B cell (primary cell): Measurements from ENCODE around the gene DCAF6. TPM values are rescaled to one million over a fixed set of nuclear protein-coding genes. Genes with fewer than 3 reads are reported as not detected.

Experiments used
- ATAC-seq: fragments of 200-7000 bp; cut with Tn5 transposase; one replicate; pipeline ENCODE4 v1.10.0; 2021; ENCODE audit warnings: low read depth, mild to moderate bottlenecking, moderate number of reproducible peaks, moderate library complexity
- CTCF ChIA-PET: fragments of 350-600 bp; sonication (Branson Sonifier 250); formaldehyde crosslinking; loops from one replicate; lab custom pipeline; 2021; ENCODE audit warnings: antibody characterized with exemption, inconsistent platforms; lab: Charles Lee
- POLR2A ChIA-PET: fragments of 350-600 bp; sonication (Branson Sonifier 250); formaldehyde crosslinking; loops from one replicate; lab custom pipeline; 2021; ENCODE audit warnings: antibody characterized with exemption; lab: Charles Lee
- DNase-seq: peaks from one replicate; pipeline ENCODE4 v3.0.0; 2013
- H2AFZ ChIP-seq: 2 replicates; pipeline ENCODE4 v1.6.1; 2012; ENCODE audit warnings: mild to moderate bottlenecking, low read depth, low read length; ENCODE audit not compliant: insufficient read depth, poor library complexity, severe bottlenecking
- H3K27ac ChIP-seq, 2 donors: 1 replicate in 1 of 2; 2 replicates in 1 of 2; pipeline ENCODE4 v1.5.1; 2012 to 2013; ENCODE audit warnings: low read length in 2 of 2, mild to moderate bottlenecking in 2 of 2, moderate library complexity in 1 of 2
- H3K27me3 ChIP-seq, 4 experiments: fragments of 200-600 bp in 1 of 4; sonication (generic) in 1 of 4; replicated peaks in 1 of 4; 1 replicate in 2 of 4; 2 replicates in 2 of 4; pipeline versions ENCODE4 v1.6.1 to v1.7.0; 2013 to 2016; ENCODE audit warnings: low read length in 3 of 4, mild to moderate bottlenecking in 2 of 4, mixed read lengths in 1 of 4, moderate library complexity in 1 of 4; ENCODE audit not compliant: insufficient read depth in 4 of 4, control insufficient read depth in 3 of 4; ENCODE audit errors: control extremely low read depth in 1 of 4
- H3K36me3 ChIP-seq, 2 experiments: replicated peaks in 1 of 2; 1 replicate in 1 of 2; 2 replicates in 1 of 2; pipeline versions ENCODE4 v1.6.1 to v1.7.1; 2013; ENCODE audit warnings: low read length in 1 of 2; ENCODE audit not compliant: insufficient read depth in 2 of 2, control insufficient read depth in 1 of 2; ENCODE audit errors: control extremely low read depth in 1 of 2, extremely low read depth in 1 of 2
- H3K4me1 ChIP-seq, 2 donors: fragments of 200-600 bp in 1 of 2; sonication (generic) in 1 of 2; 1 replicate in 1 of 2; 2 replicates in 1 of 2; pipeline versions ENCODE4 v1.5.1 to v1.6.1; 2013 to 2017; ENCODE audit warnings: low read length in 2 of 2; ENCODE audit not compliant: control insufficient read depth in 2 of 2, insufficient read depth in 2 of 2
- H3K4me2 ChIP-seq: replicated peaks from 2 replicates; pipeline ENCODE3; 2012; ENCODE audit warnings: mild to moderate bottlenecking, low read depth, low read length; ENCODE audit not compliant: poor library complexity, severe bottlenecking
- H3K4me3 ChIP-seq, 5 experiments: fragments of 200-600 bp in 1 of 5; sonication (generic) in 1 of 5; 1 replicate in 3 of 5; 2 replicates in 2 of 5; pipeline versions ENCODE4 v1.5.1 to v1.7.0; 2011 to 2016; ENCODE audit warnings: low read length in 4 of 5, mild to moderate bottlenecking in 4 of 5, low read depth in 2 of 5, control low read depth in 1 of 5, moderate library complexity in 1 of 5; ENCODE audit not compliant: insufficient read depth in 1 of 5; ENCODE audit errors: control extremely low read depth in 1 of 5, extremely low read depth in 1 of 5
- H3K79me2 ChIP-seq: fragments of 200-600 bp; sonication (generic); one replicate; pipeline ENCODE4 v1.6.0; 2016; ENCODE audit warnings: low read length; ENCODE audit not compliant: control insufficient read depth, insufficient read depth
- H3K9ac ChIP-seq: fragments of 200-600 bp; sonication (generic); 2 replicates; pipeline ENCODE4 v1.6.1; 2017; ENCODE audit warnings: mild to moderate bottlenecking, low read length, moderate library complexity
- H3K9me3 ChIP-seq, 3 donors: one replicate each; pipeline versions ENCODE4 v1.6.1 to v1.7.1; 2013; ENCODE audit warnings: low read length in 2 of 3; ENCODE audit not compliant: control insufficient read depth in 2 of 3, insufficient read depth in 1 of 3; ENCODE audit errors: control extremely low read depth in 1 of 3
- H4K20me1 ChIP-seq: 2 replicates; pipeline ENCODE4 v1.6.0; 2012; ENCODE audit warnings: mild to moderate bottlenecking, low read length; ENCODE audit not compliant: insufficient read depth, control insufficient read depth, poor library complexity, severe bottlenecking
- H3K27ac Mint-ChIP-seq: one replicate; pipeline ENCODE4 v1.8.0; 2021; ENCODE audit warnings: mixed read lengths
- H3K27me3 Mint-ChIP-seq: one replicate; pipeline ENCODE4 v1.8.0; 2021; ENCODE audit warnings: mixed read lengths
- H3K4me1 Mint-ChIP-seq: one replicate; pipeline ENCODE4 v1.8.0; 2021; ENCODE audit warnings: mixed read lengths
- H3K4me3 Mint-ChIP-seq: one replicate; pipeline ENCODE4 v1.8.0; 2021; ENCODE audit warnings: mixed read lengths
- H3K9me3 Mint-ChIP-seq: one replicate; pipeline ENCODE4 v1.8.0; 2022; ENCODE audit warnings: mixed read lengths; ENCODE audit not compliant: insufficient read depth
- EZH2 ChIP-seq: IDR thresholded peaks from 2 replicates; pipeline ENCODE4 v1.6.1; 2012; ENCODE audit warnings: borderline replicate concordance, low read depth, mild to moderate bottlenecking, moderate library complexity, low read length; ENCODE audit not compliant: insufficient read depth, poor library complexity, severe bottlenecking
- WGBS: methylation state at CpG from one replicate; pipeline ENCODE4 v1.1.5; 2013; ENCODE audit warnings: missing lambda C conversion rate; ENCODE audit not compliant: insufficient coverage; 5-methylcytosine and 5-hydroxymethylcytosine counted together
- intact Hi-C: fragments of 100-400 bp; cut with micrococcal nuclease; formaldehyde crosslinking; loops from one replicate; pipeline ENCODE4 v1.10.0; 2022
- polyA plus RNA-seq: library from polyadenylated mRNA; depleted of rRNA; stranded (reverse); fragments of >200 nt; gene quantifications from 2 replicates; pipeline ENCODE4 v1.2.3, GENCODE V29; 2012
- total RNA-seq, 2 donors: library from RNA; stranded (reverse); fragments of 120-200 nt in 1 of 2; gene quantifications; 1 replicate in 1 of 2; 2 replicates in 1 of 2; pipeline versions ENCODE4 v1.2.3 to v1.2.4, GENCODE V29; 2013 to 2022
- TF ChIP-seq, protein P1 (sequence below): fragments of 200-600 bp; IDR thresholded peaks from one replicate; pipeline ENCODE4 v1.8.0; 2022; ENCODE audit warnings: antibody characterized with exemption, mild to moderate bottlenecking

Gene DCAF6
- total and polyA plus RNA-seq, 2 donors (not counting 1 experiment from before 2014, with no cell fraction given): 17.5 to 40.4 TPM

DNA sequence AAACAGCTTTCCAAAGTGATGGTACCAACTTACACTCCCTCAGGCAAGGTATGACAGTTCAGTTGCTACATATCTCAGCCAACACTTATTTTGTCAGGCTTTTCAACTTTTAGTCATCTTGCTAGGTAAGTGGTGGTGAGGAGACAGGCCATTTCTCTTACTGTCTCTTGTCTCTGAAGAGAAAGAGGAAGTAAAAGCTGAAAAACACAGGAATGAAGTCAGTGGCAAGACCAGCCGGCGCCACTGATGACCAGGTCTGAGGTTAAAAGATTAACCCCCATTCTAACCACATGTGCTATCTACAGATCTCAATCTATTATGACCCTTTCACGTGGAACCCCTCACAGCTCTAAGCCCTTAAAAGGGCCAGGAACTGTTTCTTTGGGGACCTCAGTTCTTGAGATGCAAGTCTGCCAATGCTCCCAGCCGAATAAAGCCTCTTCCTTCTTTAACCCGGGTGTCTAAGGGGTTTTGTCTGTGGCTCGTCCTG is 26.7 kb upstream of the DCAF6 start:
- no peaks in the 10 kb centered on the region for H3K4me1 ChIP-seq
- TF ChIP-seq, protein P1, sequence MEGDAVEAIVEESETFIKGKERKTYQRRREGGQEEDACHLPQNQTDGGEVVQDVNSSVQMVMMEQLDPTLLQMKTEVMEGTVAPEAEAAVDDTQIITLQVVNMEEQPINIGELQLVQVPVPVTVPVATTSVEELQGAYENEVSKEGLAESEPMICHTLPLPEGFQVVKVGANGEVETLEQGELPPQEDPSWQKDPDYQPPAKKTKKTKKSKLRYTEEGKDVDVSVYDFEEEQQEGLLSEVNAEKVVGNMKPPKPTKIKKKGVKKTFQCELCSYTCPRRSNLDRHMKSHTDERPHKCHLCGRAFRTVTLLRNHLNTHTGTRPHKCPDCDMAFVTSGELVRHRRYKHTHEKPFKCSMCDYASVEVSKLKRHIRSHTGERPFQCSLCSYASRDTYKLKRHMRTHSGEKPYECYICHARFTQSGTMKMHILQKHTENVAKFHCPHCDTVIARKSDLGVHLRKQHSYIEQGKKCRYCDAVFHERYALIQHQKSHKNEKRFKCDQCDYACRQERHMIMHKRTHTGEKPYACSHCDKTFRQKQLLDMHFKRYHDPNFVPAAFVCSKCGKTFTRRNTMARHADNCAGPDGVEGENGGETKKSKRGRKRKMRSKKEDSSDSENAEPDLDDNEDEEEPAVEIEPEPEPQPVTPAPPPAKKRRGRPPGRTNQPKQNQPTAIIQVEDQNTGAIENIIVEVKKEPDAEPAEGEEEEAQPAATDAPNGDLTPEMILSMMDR: no peak
- no peak for TF ChIP-seq EZH2
- intact Hi-C loops: no loop called here
- Mint-ChIP-seq H3K4me3 (no peak overlapping the region), H3K27me3 (peaks cover 3% of the 10 kb centered on the region), H3K4me1 (peaks cover 2% of the 10 kb centered on the region), H3K27ac (no peak overlapping the region), H3K9me3 (peaks cover 5% of the 10 kb centered on the region)
- POLR2A ChIA-PET: no interaction called here
- H4K20me1 ChIP-seq: no peaks in the 10 kb centered on the region
- DNase-seq (no peak), ATAC-seq (no peak)
- no peak overlapping the region for H3K4me3 ChIP-seq
- H3K9me3 ChIP-seq: peaks cover 1 to 12% (median 8%) of the 10 kb centered on the region in 3 donors
- no peaks in the 10 kb centered on the region for H3K36me3 ChIP-seq
- H3K27me3 ChIP-seq: no peaks in the 10 kb centered on the region
- CTCF ChIA-PET: no interaction called here
- no peak overlapping the region for H3K4me2 ChIP-seq
- WGBS: 30% methylated on average over 1 of the region's 6 CpGs
- H3K27ac ChIP-seq: no peak overlapping the region
- no peaks in the 10 kb centered on the region for H3K79me2 ChIP-seq
- H2AFZ ChIP-seq: no peak overlapping the region
- H3K9ac ChIP-seq: no peak overlapping the region

DNA sequence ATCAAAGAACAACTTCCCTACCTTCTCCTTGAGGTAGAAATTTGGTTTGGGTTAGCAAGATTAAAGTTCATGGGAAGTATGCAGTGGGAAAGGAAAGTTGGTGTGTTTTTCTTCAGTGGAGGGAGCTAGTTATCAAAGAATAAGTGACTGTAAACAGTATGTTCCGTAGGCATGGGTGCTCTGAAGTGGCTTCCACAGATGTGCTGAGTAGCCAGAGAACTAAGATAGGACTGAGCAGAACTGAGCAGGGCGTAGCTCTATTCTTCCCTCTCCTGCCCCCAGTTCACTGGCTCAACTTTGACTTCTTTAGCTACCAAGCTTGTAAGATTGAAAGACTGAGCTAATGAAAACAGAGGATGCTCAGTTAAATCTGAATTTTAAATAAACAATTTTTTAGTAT is 26.0 kb upstream of the DCAF6 start:
- Mint-ChIP-seq H3K4me3 (no peak overlapping the region), H3K9me3 (peaks cover 5% of the 10 kb centered on the region), H3K4me1 (peaks cover 2% of the 10 kb centered on the region), H3K27ac (no peak overlapping the region), H3K27me3 (peaks cover 3% of the 10 kb centered on the region)
- WGBS: no CpG with 5 or more reads among the region's 2 CpGs
- Histone ChIP-seq H3K9me3 (peaks cover 1 to 12% (median 8%) of the 10 kb centered on the region in 3 donors), H3K4me3 (no peak overlapping the region), H3K36me3 (no peaks in the 10 kb centered on the region), H3K9ac (no peak overlapping the region), H4K20me1 (no peaks in the 10 kb centered on the region), H2AFZ (no peak overlapping the region), H3K4me1 (no peaks in the 10 kb centered on the region), H3K27ac (no peak overlapping the region), H3K27me3 (no peaks in the 10 kb centered on the region), H3K4me2 (no peak overlapping the region), H3K79me2 (no peaks in the 10 kb centered on the region)
- ATAC-seq: no peak
- DNase-seq: no peak
- POLR2A ChIA-PET: no interaction called here
- CTCF ChIA-PET: no interaction called here
- TF ChIP-seq, protein P1: no peak
- TF ChIP-seq EZH2: no peak
- intact Hi-C loops: no loop called here
